HG02571 (cell line): ENCODE data around the gene C19orf53.
"Not testable (repeated sequence)": the region's sequence is repeated elsewhere in the genome, so short reads cannot be mapped to it uniquely, and the experiment has no call there.

Experiments used
- ATAC-seq: cut with Tn5 transposase; IDR thresholded peaks from one replicate; pipeline ENCODE4 v1.9.1; 2021; ENCODE audit warnings: mild to moderate bottlenecking, moderate library complexity; ENCODE audit not compliant: unreplicated experiment

C19orf53 gene

GRCh38 chr19:13774217-13775191 is at the start of gene C19orf53:
TSS of gene C19orf53 (plus strand) at chr19:13774456. CDS start at chr19:13774478, 22 bp downstream.
- peak; percentile 93 for ATAC-seq

GRCh38 chr19:13726323-13726722 is 47.9 kb upstream of the C19orf53 start:
- no peak for ATAC-seq

GRCh38 chr19:13727798-13728197 is 46.5 kb upstream of the C19orf53 start:
- ATAC-seq: no peak

- no peak for ATAC-seq
These were observed 44.4 kb upstream of the C19orf53 start for GRCh38 chr19:13729859-13730258.

- peak; percentile 96 for ATAC-seq
These were observed 42.9 kb upstream of the C19orf53 start for GRCh38 chr19:13731147-13731964.

GRCh38 chr19:13732337-13732736 is 41.9 kb upstream of the C19orf53 start:
- ATAC-seq: no peak

GRCh38 chr19:13734751-13735150 is 39.5 kb upstream of the C19orf53 start:
- no peak for ATAC-seq

- no peak for ATAC-seq
These were observed 36.2 kb upstream of the C19orf53 start for GRCh38 chr19:13738073-13738472.

GRCh38 chr19:13741893-13742292 is 32.4 kb upstream of the C19orf53 start:
- no peak for ATAC-seq

- ATAC-seq: no peak
These were observed 31.5 kb upstream of the C19orf53 start for GRCh38 chr19:13742756-13743155.

- no peak for ATAC-seq
These were observed 30.1 kb upstream of the C19orf53 start for GRCh38 chr19:13744174-13744573.

GRCh38 chr19:13747098-13747453 is 27.2 kb upstream of the C19orf53 start:
- no peak for ATAC-seq

- ATAC-seq: no peak
These were observed 26.0 kb upstream of the C19orf53 start for GRCh38 chr19:13748169-13748828.

GRCh38 chr19:13751436-13751835 is 22.8 kb upstream of the C19orf53 start:
- no peak for ATAC-seq

GRCh38 chr19:13753622-13754021 is 20.6 kb upstream of the C19orf53 start:
- not testable (repeated sequence) for ATAC-seq

- no peak for ATAC-seq
These were observed 18.0 kb upstream of the C19orf53 start for GRCh38 chr19:13756210-13756609.

- ATAC-seq: no peak
These were observed 16.2 kb upstream of the C19orf53 start for GRCh38 chr19:13757805-13758772.

GRCh38 chr19:13758795-13759194 is 15.5 kb upstream of the C19orf53 start:
- ATAC-seq: no peak

GRCh38 chr19:13761423-13761822 is 12.8 kb upstream of the C19orf53 start:
- no peak for ATAC-seq

- ATAC-seq: no peak
These were observed 11.5 kb upstream of the C19orf53 start for GRCh38 chr19:13762635-13763235.
